K562 (cell line): ENCODE results near the gene GRK1. TPM values are rescaled to one million over a fixed set of nuclear protein-coding genes. Genes with fewer than 3 reads are reported as not detected.
A peak's percentile ranks its signal among the peaks of the same experiment; 100 is the strongest.

Experiments used
- ATAC-seq: fragments of 200-7000 bp; cut with Tn5 transposase; 3 replicates; pipeline ENCODE4 v1.9.1; 2020; ENCODE audit warnings: moderate library complexity
- BruUV-seq: library from RNA; stranded (reverse); fragments of 400-500 nt; replicated peaks from 2 replicates; lab custom pipeline; 2021; lab: Mats Ljungman, UMichigan
- CTCF ChIA-PET: fragments of 300-600 bp; formaldehyde crosslinking; extraction: SDS; loops from one replicate; lab custom pipeline; 2021; ENCODE audit warnings: low intra/inter-chr PET ratio; lab: Yijun Ruan, JAX
- POLR2A ChIA-PET: fragments of 300-600, 350-650 bp; sonication (Branson Sonifier 250); formaldehyde crosslinking; extraction: SDS; loops from one replicate; lab custom pipeline; 2021; ENCODE audit warnings: antibody characterized with exemption, inconsistent platforms; lab: Yijun Ruan, JAX
- DNase-seq, 4 experiments: peaks; one replicate each; pipeline versions ENCODE4 v3.0.0 to v3.0.0-alpha.2; 2011 to 2018; ENCODE audit warnings: low spot score in 3 of 4, mixed read lengths in 3 of 4; ENCODE audit errors: extremely low read depth in 1 of 4
- FAIRE-seq: peaks from 2 replicates; lab custom pipeline; 2011; peaks lifted over from hg19 to GRCh38; lab: Jason Lieb, UNC
- H2AFZ ChIP-seq: 2 replicates; pipeline ENCODE4 v1.6.0; 2011; ENCODE audit warnings: low read depth, low read length, control low read depth, inconsistent platforms
- H3K27ac ChIP-seq: fragments of 200-600 bp; 3 replicates; pipeline ENCODE4 v1.8.0; 2011; ENCODE audit warnings: low read depth, mild to moderate bottlenecking, control low read depth, inconsistent platforms, low read length, moderate library complexity, mixed read lengths; ENCODE audit errors: extremely low read depth
- H3K27me3 ChIP-seq, 2 experiments: fragments of 300-600 bp in 1 of 2; 2 replicates in 1 of 2; 3 replicates in 1 of 2; pipeline versions ENCODE4 v1.6.0 to v1.8.0; 2011; ENCODE audit warnings: inconsistent platforms in 2 of 2, low read length in 2 of 2, mild to moderate bottlenecking in 1 of 2, mixed read lengths in 1 of 2, moderate library complexity in 1 of 2; ENCODE audit not compliant: control insufficient read depth in 2 of 2, insufficient read depth in 2 of 2
- H3K36me3 ChIP-seq: fragments of 300-600 bp; 3 replicates; pipeline ENCODE4 v1.8.0; 2011; ENCODE audit warnings: mild to moderate bottlenecking, low read length, inconsistent platforms; ENCODE audit not compliant: control insufficient read depth, insufficient read depth
- H3K4me1 ChIP-seq, 2 experiments: fragments of 200-600 bp in 1 of 2; replicated peaks in 1 of 2; 2 replicates in 1 of 2; 3 replicates in 1 of 2; pipeline versions ENCODE4 v1.5.1 to v1.8.0; 2011; ENCODE audit warnings: inconsistent platforms in 2 of 2, low read length in 2 of 2, mild to moderate bottlenecking in 1 of 2, mixed read lengths in 1 of 2, moderate library complexity in 1 of 2; ENCODE audit not compliant: control insufficient read depth in 2 of 2, insufficient read depth in 2 of 2
- H3K4me2 ChIP-seq: 2 replicates; pipeline ENCODE4 v1.6.1; 2011; ENCODE audit warnings: low read length, control low read depth, inconsistent platforms, mixed read lengths; ENCODE audit not compliant: insufficient read depth
- H3K4me3 ChIP-seq: fragments of 200-600 bp; sonication (generic), shearing (Covaris generic); 2 replicates; pipeline ENCODE4 v1.5.1; 2016; ENCODE audit warnings: control low read depth, inconsistent platforms
- H3K79me2 ChIP-seq: fragments of 200-600 bp; 3 replicates; pipeline ENCODE4 v1.8.0; 2011; ENCODE audit warnings: low read length, inconsistent platforms; ENCODE audit not compliant: control insufficient read depth, insufficient read depth
- H3K9ac ChIP-seq, 2 experiments: 2 replicates each; pipeline versions ENCODE4 v1.6.0 to v1.6.1; 2011; ENCODE audit warnings: low read depth in 2 of 2, low read length in 2 of 2, control low read depth in 1 of 2, inconsistent platforms in 1 of 2, mild to moderate bottlenecking in 1 of 2, mixed read lengths in 1 of 2; ENCODE audit not compliant: insufficient read depth in 1 of 2
- H3K9me1 ChIP-seq: one replicate; pipeline ENCODE4 v1.6.0; 2011; ENCODE audit warnings: inconsistent platforms, mild to moderate bottlenecking, low read length, moderate library complexity; ENCODE audit not compliant: control insufficient read depth, insufficient read depth
- H3K9me3 ChIP-seq: replicated peaks from 2 replicates; pipeline ENCODE4 v1.5.1; 2011; ENCODE audit warnings: low read depth, low read length, inconsistent platforms; ENCODE audit not compliant: control insufficient read depth, insufficient read depth
- H4K20me1 ChIP-seq: replicated peaks from 2 replicates; pipeline ENCODE4 v1.6.1; 2011; ENCODE audit warnings: low read length, inconsistent platforms, mixed read lengths; ENCODE audit not compliant: control insufficient read depth, insufficient read depth
- ATF4 ChIP-seq: fragments of 450-650 bp; formaldehyde crosslinking; IDR thresholded peaks from 2 replicates; pipeline ENCODE4 v1.4.0; 2022; ENCODE audit warnings: mild to moderate bottlenecking, moderate library complexity
- CEBPG ChIP-seq, 3 experiments: fragments of 200-800 bp in 1 of 3; sonication (Bioruptor generic) in 1 of 3; sonication (generic) in 1 of 3; formaldehyde crosslinking in 1 of 3; IDR thresholded peaks in 2 of 3; conservative IDR thresholded peaks in 1 of 3; 2 replicates each; pipeline versions ENCODE4 v1.6.1 to v1.8.0; 2016 to 2022; ENCODE audit warnings: missing compliant biosample characterization in 2 of 3, missing genetic modification characterization in 2 of 3, mild to moderate bottlenecking in 1 of 3, missing genetic modification reagents in 1 of 3
- DMBX1 ChIP-seq: fragments of 250-450 bp; sonication (Bioruptor Pico); IDR thresholded peaks from 2 replicates; pipeline ENCODE4 v1.8.0; 2022; ENCODE audit warnings: inconsistent platforms, mild to moderate bottlenecking, moderate library complexity, borderline replicate concordance
- FOSL1 ChIP-seq: fragments of 200-800 bp; sonication (Bioruptor generic); conservative IDR thresholded peaks from 2 replicates; pipeline ENCODE4 v1.6.1; 2016; ENCODE audit warnings: missing genetic modification characterization, missing compliant biosample characterization
- FOXO4 ChIP-seq: fragments of 450-650 bp; formaldehyde crosslinking; IDR thresholded peaks from 2 replicates; pipeline ENCODE4 v1.4.0; 2020; ENCODE audit warnings: mild to moderate bottlenecking, moderate library complexity
- JUND ChIP-seq, 2 experiments: IDR thresholded peaks; 2 replicates in 1 of 2; 3 replicates in 1 of 2; pipeline ENCODE4 v1.6.1; 2011; ENCODE audit warnings: borderline replicate concordance in 2 of 2, low read depth in 2 of 2, low read length in 2 of 2, improper control_type of control experiment in 1 of 2, missing biosample characterization in 1 of 2, missing genetic modification characterization in 1 of 2, missing genetic modification reagents in 1 of 2
- SMARCA4 ChIP-seq: fragments of 450-650 bp; IDR thresholded peaks from 2 replicates; pipeline ENCODE4 v1.6.1; 2016
- TBL1XR1 ChIP-seq, 2 experiments: IDR thresholded peaks; 2 replicates each; pipeline ENCODE4 v1.6.1; 2012; ENCODE audit warnings: improper control_type of control experiment in 2 of 2, low read length in 2 of 2, mild to moderate bottlenecking in 1 of 2
- TRIM24 ChIP-seq, 2 experiments: fragments of 450-650 bp; IDR thresholded peaks; 2 replicates each; pipeline ENCODE4 v1.6.1; 2016
- WGBS: fragments of 100-300 bp; shearing (Covaris generic); methylation state at CpG from one replicate; pipeline ENCODE4 v1.1.6; 2016; ENCODE audit warnings: low coverage, mixed read lengths; ENCODE audit not compliant: insufficient coverage; ENCODE audit errors: missing lambda C conversion rate; 5-methylcytosine and 5-hydroxymethylcytosine counted together
- in situ Hi-C: fragments of 300-500 bp; cut with MboI; formaldehyde crosslinking; loops from 4 replicates; pipeline ENCODE4 v1.15.0; 2018; ENCODE audit warnings: inconsistent platforms, mixed read lengths
- intact Hi-C: fragments of 100-400 bp; cut with micrococcal nuclease; formaldehyde crosslinking; loops from 2 replicates; pipeline ENCODE4 v1.14.2; 2022
- polyA plus RNA-seq, 8 experiments: library from polyadenylated mRNA; depleted of rRNA in 4 of 8; stranded (reverse) in 5 of 8; unstranded in 3 of 8; fragments of >200 nt; fragmentation: Nextera tagmentation in 2 of 8; fragmentation: Illumina TruSeq in 1 of 8; extraction: Ambion mirVana in 2 of 8; extraction: Trizol in 1 of 8; gene quantifications; 2 replicates each; pipeline versions ENCODE4 v1.2.1 to v1.2.3, GENCODE V29; 2011 to 2014; ENCODE audit warnings: inconsistent platforms in 1 of 8, missing spikeins in 1 of 8
- total RNA-seq, 7 experiments: library from RNA; depleted of rRNA in 6 of 7; stranded (reverse); fragments of >200 nt in 6 of 7; fragmentation: Illumina TruSeq in 2 of 7; extraction: Trizol in 2 of 7; gene quantifications; 2 replicates each; pipeline versions ENCODE4 v1.2.1 to v1.2.3, GENCODE V29; 2011 to 2021; ENCODE audit warnings: low replicate concordance in 1 of 7
- TF ChIP-seq, protein P1 (sequence below): IDR thresholded peaks from 2 replicates; pipeline ENCODE4 v1.6.1; 2014; ENCODE audit warnings: antibody characterized with exemption
- TF ChIP-seq, protein P2 (sequence below), 2 experiments: fragments of 450-650 bp in 1 of 2; sonication (generic) in 1 of 2; formaldehyde crosslinking in 1 of 2; IDR thresholded peaks in 1 of 2; conservative IDR thresholded peaks in 1 of 2; 2 replicates each; pipeline versions ENCODE4 v1.6.1 to v1.8.1; 2016 to 2023; ENCODE audit warnings: mild to moderate bottlenecking in 2 of 2, moderate library complexity in 2 of 2, inconsistent platforms in 1 of 2, missing genetic modification reagents in 1 of 2

Gene GRK1
- total and polyA plus RNA-seq, 9 of the 15 experiments (the other 6 are each of a cell fraction or from before 2014, with no cell fraction given), result 0.09 TPM; not detected in 8

- Histone ChIP-seq H3K9me3 (no peaks in the 10 kb centered on the region), H3K4me2 (peak overlapping the region; percentile 49; the same call in 1 of the 2 replicates), H3K79me2 (no peaks in the 10 kb centered on the region), H3K27me3 (peaks cover 29 to 50% of the 10 kb centered on the region in 2 experiments), H3K9me1 (no peaks in the 10 kb centered on the region), H3K9ac (no peak overlapping the region), H3K27ac (no peak overlapping the region), H2AFZ (no peak overlapping the region), H4K20me1 (0 out of 2 replicates have a peak, but pooled peaks cover 4% of the 10 kb centered on the region), H3K4me1 (peaks cover 9 to 21% of the 10 kb centered on the region in 2 experiments), H3K36me3 (no peaks in the 10 kb centered on the region), H3K4me3 (no peak overlapping the region)
- no peak for ATAC-seq
- CTCF ChIA-PET, result no interaction called here
- POLR2A ChIA-PET, result interaction anchor here (0.8 kb wide), 1 partner anchor 10 kb away, joined by 4 read pairs; no protein-coding TSS in a partner anchor
- in situ Hi-C loops, result no loop called here
- BruUV-seq, result no TSS peak
- intact Hi-C loops, result no loop called here
- DNase-seq, result no peak
- TF ChIP-seq SMARCA4 (no peak), DMBX1 (CRISPR knock-in tag) (no peak), FOXO4 (CRISPR knock-in tag) (no peak), TBL1XR1 (IDR thresholded peaks at IDR 0.05; ENCODE audit: low read length in 2 of 2) (no peak), CEBPG (CRISPR knock-in tag; IDR thresholded peaks at IDR 0.05) (peak; percentile 75), CEBPG (tag; conservative IDR thresholded peaks at IDR 0.05 in 1 of 2, IDR thresholded peaks at IDR 0.05 in 1 of 2) (peak in 1 of 2 experiments; percentile 86; a peak in 2 of 4 replicates), ATF4 (CRISPR knock-in tag) (0 out of 2 replicates have a peak, but pooled peaks have one; percentile 38), FOSL1 (tag) (peak; percentile 77), JUND (IDR thresholded peaks at IDR 0.05; ENCODE audit: borderline replicate concordance, low read depth, low read length) (peak; percentile 51; the same call in 1 of the 2 replicates), JUND (tag; IDR thresholded peaks at IDR 0.05; ENCODE audit: borderline replicate concordance, low read depth, low read length) (peak; percentile 65; the same call in 1 of the 3 replicates), TRIM24 (IDR thresholded peaks at IDR 0.05) (peak in 1 of 2 experiments; percentile 19; a peak in 2 of 4 replicates)
- TF ChIP-seq, protein P1, sequence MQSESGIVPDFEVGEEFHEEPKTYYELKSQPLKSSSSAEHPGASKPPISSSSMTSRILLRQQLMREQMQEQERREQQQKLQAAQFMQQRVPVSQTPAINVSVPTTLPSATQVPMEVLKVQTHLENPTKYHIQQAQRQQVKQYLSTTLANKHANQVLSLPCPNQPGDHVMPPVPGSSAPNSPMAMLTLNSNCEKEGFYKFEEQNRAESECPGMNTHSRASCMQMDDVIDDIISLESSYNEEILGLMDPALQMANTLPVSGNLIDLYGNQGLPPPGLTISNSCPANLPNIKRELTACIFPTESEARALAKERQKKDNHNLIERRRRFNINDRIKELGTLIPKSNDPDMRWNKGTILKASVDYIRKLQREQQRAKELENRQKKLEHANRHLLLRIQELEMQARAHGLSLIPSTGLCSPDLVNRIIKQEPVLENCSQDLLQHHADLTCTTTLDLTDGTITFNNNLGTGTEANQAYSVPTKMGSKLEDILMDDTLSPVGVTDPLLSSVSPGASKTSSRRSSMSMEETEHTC, result no peak
- TF ChIP-seq, protein P2, sequence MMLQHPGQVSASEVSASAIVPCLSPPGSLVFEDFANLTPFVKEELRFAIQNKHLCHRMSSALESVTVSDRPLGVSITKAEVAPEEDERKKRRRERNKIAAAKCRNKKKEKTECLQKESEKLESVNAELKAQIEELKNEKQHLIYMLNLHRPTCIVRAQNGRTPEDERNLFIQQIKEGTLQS (IDR thresholded peaks at IDR 0.05), result peak; percentile 69
- TF ChIP-seq, protein P2 (CRISPR knock-in tag; conservative IDR thresholded peaks at IDR 0.05), result no peak
- FAIRE-seq, result no peak
- 29% methylated on average over 19 of the region's 20 CpGs for WGBS
These were observed 89.5 kb downstream of the GRK1 start for GRCh38 chr13:113756441-113757097.
